Measurements from ENCODE around the gene CDK14. TPM values are rescaled to one million over a fixed set of nuclear protein-coding genes. Genes with fewer than 3 reads are reported as not detected.

The CDK14 gene
- total and polyA plus RNA-seq, 2 of the 8 experiments (the other 6 are each of a cell fraction or from before 2014, with no cell fraction given) = 5.5 to 47.3 TPM

- Histone ChIP-seq H3K79me2 (ENCODE audit: control insufficient read depth in 1 of 2, insufficient read depth in 2 of 2, low read length in 2 of 2) (peaks cover 0 to 34% of the 10 kb centered on the region in 2 experiments; a peak in 2 of 4 replicates), H3K27ac (ENCODE audit: low read depth, low read length) (no peak overlapping the region), H2AK5ac (ENCODE audit: low read depth, low read length) (no peak overlapping the region), H3K9me3 (ENCODE audit: insufficient read depth in 2 of 2, low read depth in 1 of 2, low read length in 1 of 2) (no peaks in the 10 kb centered on the region), H3K4me2 (ENCODE audit: insufficient read depth in 1 of 2, low read depth in 2 of 2, low read length in 2 of 2) (no peak overlapping the region), H2BK120ac (replicated peaks; ENCODE audit: low read depth, low read length) (no peak overlapping the region), H3K4me3 (ENCODE audit: extremely low read depth in 1 of 4, insufficient read depth in 2 of 4, low read depth in 3 of 4, low read length in 4 of 4) (no peak overlapping the region), H3K23me2 (ENCODE audit: low read depth, low read length) (no peaks in the 10 kb centered on the region; the same call in 1 of the 2 replicates), H3K18ac (ENCODE audit: extremely low read depth, low read length) (no peak overlapping the region), H3K27me3 (replicated peaks in 1 of 4; ENCODE audit: control insufficient read depth in 3 of 4, extremely low read depth in 1 of 4, insufficient read depth in 3 of 4, low read length in 3 of 4) (no peaks in the 10 kb centered on the region), H3K36me3 (ENCODE audit: control insufficient read depth in 2 of 4, insufficient read depth in 4 of 4, low read length in 3 of 4) (no peaks in the 10 kb centered on the region), H3K23ac (ENCODE audit: insufficient read length) (no peak overlapping the region), H2BK20ac (ENCODE audit: low read length) (no peak overlapping the region), H3K4me1 (replicated peaks in 1 of 4; ENCODE audit: control insufficient read depth in 3 of 4, insufficient read depth in 4 of 4, low read length in 3 of 4) (peaks cover 8 to 18% (median 10%) of the 10 kb centered on the region in 4 experiments; a peak in 6 of 7 replicates), H4K8ac (ENCODE audit: extremely low read depth, insufficient read depth, low read length) (no peak overlapping the region), H3K9ac (replicated peaks in 1 of 4; ENCODE audit: extremely low read depth in 1 of 4, low read depth in 3 of 4, low read length in 3 of 4) (no peak overlapping the region), H2BK15ac (ENCODE audit: low read length) (no peak overlapping the region), H3K56ac (replicated peaks; ENCODE audit: insufficient read length, low read depth, low read length) (no peak overlapping the region), H4K20me1 (replicated peaks in 1 of 2; ENCODE audit: control insufficient read depth in 1 of 2, insufficient read depth in 2 of 2, low read length in 2 of 2) (no peaks in the 10 kb centered on the region), H4K5ac (ENCODE audit: insufficient read length, low read depth, low read length) (no peak overlapping the region), H3K14ac (ENCODE audit: insufficient read length) (no peak overlapping the region), H2BK5ac (ENCODE audit: low read depth, low read length) (no peak overlapping the region), H3K4ac (replicated peaks; ENCODE audit: insufficient read length, low read depth, low read length) (no peak overlapping the region), H4K91ac (replicated peaks; ENCODE audit: insufficient read length, low read length) (no peak overlapping the region), H2AFZ (ENCODE audit: low read length) (no peak overlapping the region), H3K79me1 (ENCODE audit: low read depth, low read length) (no peaks in the 10 kb centered on the region), H2BK12ac (ENCODE audit: low read depth, low read length) (no peak overlapping the region)
- ChIA-PET POLR2A (ENCODE audit: partially characterized antibody) (interaction anchor here (1.0 kb wide), 1 partner anchor 21 kb away, joined by 3 read pairs; no protein-coding TSS in a partner anchor), CTCF (ENCODE audit: partially characterized antibody) (no interaction called here)
- FAIRE-seq = no peak
- no peak for DNase-seq (ENCODE audit: low read depth in 1 of 2, low spot score in 2 of 2)
- WGBS, 2 experiments (ENCODE audit: extremely low coverage in 1 of 2, insufficient coverage in 1 of 2, insufficient read length in 1 of 2, insufficient replicate concordance in 2 of 2, low coverage in 1 of 2, low lambda C conversion rate in 2 of 2, missing lambda C conversion rate in 1 of 2) = 96% methylated on average over 1 of the region's 1 CpG; no CpG with 5 or more reads in 1 of the 2 experiments
- no peak for TF ChIP-seq TBP (IDR thresholded peaks at IDR 0.05; ENCODE audit: low read depth, low read length)
- TF ChIP-seq USF2 (IDR thresholded peaks at IDR 0.05; ENCODE audit: low read length) = no peak
- TF ChIP-seq CHD2 (IDR thresholded peaks at IDR 0.05; ENCODE audit: low read length) = no peak
- no peak for TF ChIP-seq RAD21 (IDR thresholded peaks at IDR 0.05 in 1 of 2, conservative IDR thresholded peaks at IDR 0.05 in 1 of 2; ENCODE audit: low read depth in 2 of 2, low read length in 2 of 2)
- TF ChIP-seq EP300 (IDR thresholded peaks at IDR 0.05; ENCODE audit: borderline replicate concordance in 1 of 2, low read depth in 2 of 2, low read length in 2 of 2) = no peak
- TF ChIP-seq ATF3 (IDR thresholded peaks at IDR 0.05; ENCODE audit: insufficient read depth, low read depth, low read length) = no peak
- no peak for TF ChIP-seq TCF12 (IDR thresholded peaks at IDR 0.05; ENCODE audit: low read depth, low read length)
- no peak for TF ChIP-seq BACH1 (IDR thresholded peaks at IDR 0.05; ENCODE audit: low read length)
- no peak for TF ChIP-seq POLR2A (IDR thresholded peaks at IDR 0.05; ENCODE audit: control extremely low read depth in 1 of 2, low read depth in 2 of 2, low read length in 2 of 2)
- TF ChIP-seq RXRA (IDR thresholded peaks at IDR 0.05; ENCODE audit: insufficient read depth, low read depth, low read length) = no peak
Measured at GRCh38 chr7:90657481-90657880, 61.4 kb downstream of the CDK14 start.
